H1 (cell line): Measurements from ENCODE around the gene RHOC. TPM values are rescaled to one million over a fixed set of nuclear protein-coding genes. Genes with fewer than 3 reads are reported as not detected.

ENCODE experiments used
- CTCF ChIA-PET: fragments of 300-600 bp; sonication (Branson Sonifier 250); formaldehyde crosslinking; loops from one replicate; lab custom pipeline; 2021; ENCODE audit not compliant: partially characterized antibody; lab: Charles Lee
- POLR2A ChIA-PET: fragments of 300-600 bp; sonication (Branson Sonifier 250); formaldehyde crosslinking; loops from one replicate; lab custom pipeline; 2021; ENCODE audit warnings: inconsistent platforms; ENCODE audit not compliant: partially characterized antibody; lab: Charles Lee
- DNase-seq, 2 experiments: peaks; one replicate each; pipeline versions ENCODE4 v3.0.0 to v3.0.0-alpha.2; 2010 to 2022; ENCODE audit warnings: low spot score in 2 of 2, low read depth in 1 of 2, mixed read lengths in 1 of 2
- FAIRE-seq: peaks from 2 replicates; lab custom pipeline; 2011; peaks lifted over from hg19 to GRCh38; lab: Jason Lieb, UNC
- H2AFZ ChIP-seq: 2 replicates; pipeline ENCODE4 v1.8.1; 2012; ENCODE audit warnings: low read length, inconsistent platforms
- H2AK5ac ChIP-seq: 2 replicates; pipeline ENCODE4 v1.6.1; 2013; ENCODE audit warnings: low read depth, low read length
- H2BK120ac ChIP-seq: replicated peaks from 2 replicates; pipeline ENCODE3; 2013; ENCODE audit warnings: low read depth, low read length, inconsistent platforms
- H2BK12ac ChIP-seq: 2 replicates; pipeline ENCODE4 v1.6.1; 2013; ENCODE audit warnings: low read depth, low read length
- H2BK15ac ChIP-seq: 2 replicates; pipeline ENCODE4 v1.6.1; 2013; ENCODE audit warnings: low read length
- H2BK20ac ChIP-seq: 2 replicates; pipeline ENCODE4 v1.6.1; 2013; ENCODE audit warnings: low read length
- H2BK5ac ChIP-seq: 2 replicates; pipeline ENCODE4 v1.6.1; 2013; ENCODE audit warnings: low read depth, low read length
- H3K14ac ChIP-seq: 2 replicates; pipeline ENCODE4 v1.6.1; 2013; ENCODE audit warnings: inconsistent platforms; ENCODE audit not compliant: insufficient read length
- H3K18ac ChIP-seq: 2 replicates; pipeline ENCODE4 v1.6.1; 2013; ENCODE audit warnings: low read length; ENCODE audit errors: extremely low read depth
- H3K23ac ChIP-seq: 2 replicates; pipeline ENCODE4 v1.6.1; 2013; ENCODE audit warnings: inconsistent platforms; ENCODE audit not compliant: insufficient read length
- H3K23me2 ChIP-seq: 2 replicates; pipeline ENCODE4 v1.6.1; 2013; ENCODE audit warnings: low read depth, low read length
- H3K27ac ChIP-seq: 2 replicates; pipeline ENCODE4 v1.6.1; 2011; ENCODE audit warnings: low read depth, low read length, inconsistent platforms
- H3K27me3 ChIP-seq, 4 experiments: replicated peaks in 1 of 4; 1 replicate in 1 of 4; 2 replicates in 3 of 4; pipeline versions ENCODE4 v1.6.1 to v1.8.1; 2011 to 2013; ENCODE audit warnings: low read length in 3 of 4, mild to moderate bottlenecking in 3 of 4, inconsistent platforms in 2 of 4, mixed read lengths in 2 of 4, moderate library complexity in 1 of 4; ENCODE audit not compliant: control insufficient read depth in 3 of 4, insufficient read depth in 3 of 4; ENCODE audit errors: extremely low read depth in 1 of 4
- H3K36me3 ChIP-seq, 4 experiments: 2 replicates each; pipeline versions ENCODE4 v1.6.1 to v1.8.1; 2011 to 2013; ENCODE audit warnings: mild to moderate bottlenecking in 4 of 4, low read length in 3 of 4, moderate library complexity in 2 of 4, control low read depth in 1 of 4, inconsistent platforms in 1 of 4; ENCODE audit not compliant: insufficient read depth in 4 of 4, control insufficient read depth in 2 of 4
- H3K4ac ChIP-seq: replicated peaks from 2 replicates; pipeline ENCODE3; 2013; ENCODE audit warnings: low read length, low read depth, mixed read lengths, inconsistent platforms; ENCODE audit not compliant: insufficient read length
- H3K4me1 ChIP-seq, 4 experiments: replicated peaks in 1 of 4; 1 replicate in 1 of 4; 2 replicates in 3 of 4; pipeline versions ENCODE4 v1.6.1 to v1.8.1; 2011 to 2013; ENCODE audit warnings: low read length in 3 of 4, inconsistent platforms in 2 of 4, mixed read lengths in 1 of 4; ENCODE audit not compliant: insufficient read depth in 4 of 4, control insufficient read depth in 3 of 4
- H3K4me2 ChIP-seq, 2 experiments: 2 replicates each; pipeline versions ENCODE4 v1.6.1 to v1.8.1; 2011 to 2013; ENCODE audit warnings: low read depth in 2 of 2, low read length in 2 of 2, control low read depth in 1 of 2, inconsistent platforms in 1 of 2, mild to moderate bottlenecking in 1 of 2; ENCODE audit not compliant: insufficient read depth in 1 of 2
- H3K4me3 ChIP-seq, 4 experiments: fragments of 200-600, 300-600 bp in 1 of 4; sonication (generic), shearing (Covaris generic), sonication (Bioruptor Twin) in 1 of 4; 2 replicates each; pipeline versions ENCODE4 v1.5.1 to v1.8.1; 2011 to 2016; ENCODE audit warnings: low read length in 4 of 4, low read depth in 3 of 4, control low read depth in 2 of 4, inconsistent platforms in 2 of 4, mild to moderate bottlenecking in 2 of 4, mixed read lengths in 1 of 4, moderate library complexity in 1 of 4; ENCODE audit not compliant: insufficient read depth in 2 of 4; ENCODE audit errors: extremely low read depth in 1 of 4
- H3K56ac ChIP-seq: replicated peaks from 2 replicates; pipeline ENCODE3; 2013; ENCODE audit warnings: low read depth, mild to moderate bottlenecking, mixed read lengths, low read length, inconsistent platforms; ENCODE audit not compliant: insufficient read length
- H3K79me1 ChIP-seq: 2 replicates; pipeline ENCODE4 v1.6.1; 2013; ENCODE audit warnings: low read depth, low read length, control low read depth
- H3K79me2 ChIP-seq, 2 experiments: 2 replicates each; pipeline versions ENCODE4 v1.6.1 to v1.8.1; 2012 to 2013; ENCODE audit warnings: low read length in 2 of 2, mild to moderate bottlenecking in 2 of 2, inconsistent platforms in 1 of 2; ENCODE audit not compliant: insufficient read depth in 2 of 2, control insufficient read depth in 1 of 2
- H3K9ac ChIP-seq, 4 experiments: replicated peaks in 1 of 4; 1 replicate in 1 of 4; 2 replicates in 3 of 4; pipeline versions ENCODE4 v1.6.1 to v1.8.1; 2011 to 2013; ENCODE audit warnings: low read depth in 3 of 4, low read length in 3 of 4, control low read depth in 2 of 4, mild to moderate bottlenecking in 2 of 4, moderate library complexity in 2 of 4, inconsistent platforms in 1 of 4; ENCODE audit errors: extremely low read depth in 1 of 4
- H3K9me3 ChIP-seq, 2 experiments: 2 replicates each; pipeline versions ENCODE4 v1.6.1 to v1.8.1; 2012 to 2013; ENCODE audit warnings: mild to moderate bottlenecking in 2 of 2, moderate library complexity in 2 of 2, control low read depth in 1 of 2, inconsistent platforms in 1 of 2, low read depth in 1 of 2, low read length in 1 of 2, mixed read lengths in 1 of 2; ENCODE audit not compliant: insufficient read depth in 2 of 2
- H4K20me1 ChIP-seq, 2 experiments: replicated peaks in 1 of 2; 2 replicates each; pipeline versions ENCODE3 to v1.8.1; 2011 to 2013; ENCODE audit warnings: inconsistent platforms in 2 of 2, low read length in 2 of 2, mild to moderate bottlenecking in 1 of 2; ENCODE audit not compliant: insufficient read depth in 2 of 2, control insufficient read depth in 1 of 2
- H4K5ac ChIP-seq: 2 replicates; pipeline ENCODE4 v1.6.1; 2013; ENCODE audit warnings: low read length, low read depth, mixed read lengths, inconsistent platforms; ENCODE audit not compliant: insufficient read length
- H4K8ac ChIP-seq: 2 replicates; pipeline ENCODE4 v1.8.0; 2013; ENCODE audit warnings: mild to moderate bottlenecking, moderate library complexity, low read length, inconsistent platforms; ENCODE audit not compliant: insufficient read depth; ENCODE audit errors: extremely low read depth
- H4K91ac ChIP-seq: replicated peaks from 2 replicates; pipeline ENCODE3; 2013; ENCODE audit warnings: low read length, mixed read lengths, inconsistent platforms; ENCODE audit not compliant: insufficient read length
- CHD2 ChIP-seq: IDR thresholded peaks from 2 replicates; pipeline ENCODE4 v1.6.1; 2012; ENCODE audit warnings: low read length, improper control_type of control experiment
- EP300 ChIP-seq, 2 experiments: IDR thresholded peaks; 1 replicate in 1 of 2; 2 replicates in 1 of 2; pipeline ENCODE4 v1.6.1; 2011 to 2012; ENCODE audit warnings: low read depth in 2 of 2, low read length in 2 of 2, mild to moderate bottlenecking in 2 of 2, borderline replicate concordance in 1 of 2, inconsistent platforms in 1 of 2, moderate library complexity in 1 of 2
- GABPA ChIP-seq: IDR thresholded peaks from 2 replicates; pipeline ENCODE4 v1.6.1; 2011; ENCODE audit warnings: mild to moderate bottlenecking, low read length, moderate library complexity, borderline replicate concordance; ENCODE audit not compliant: insufficient read depth
- HDAC2 ChIP-seq, 2 experiments: fragments of 300-600 bp in 1 of 2; sonication (generic) in 1 of 2; IDR thresholded peaks; 2 replicates each; pipeline ENCODE4 v1.6.1; 2011 to 2012; ENCODE audit warnings: low read depth in 2 of 2, low read length in 2 of 2, mild to moderate bottlenecking in 2 of 2, moderate library complexity in 2 of 2, borderline replicate concordance in 1 of 2, inconsistent platforms in 1 of 2
- JUND ChIP-seq: IDR thresholded peaks from 2 replicates; pipeline ENCODE4 v1.6.1; 2011; ENCODE audit warnings: mild to moderate bottlenecking, improper control_type of control experiment, low read length
- KDM5A ChIP-seq: fragments of 200-600 bp; IDR thresholded peaks from 2 replicates; pipeline ENCODE4 v1.7.1; 2012; ENCODE audit warnings: mild to moderate bottlenecking, low read length, inconsistent platforms, mixed read lengths
- SUZ12 ChIP-seq: fragments of 200-600 bp; sonication (generic); IDR thresholded peaks from 2 replicates; pipeline ENCODE4 v1.6.1; 2012; ENCODE audit warnings: mild to moderate bottlenecking, inconsistent platforms, low read length, moderate library complexity, mixed read lengths
- whole genome bisulfite sequencing, 2 experiments: shearing (Covaris generic) in 1 of 2; methylation state at CpG; one replicate each; pipeline versions ENCODE4 v1.1.6 to v1.1.7; 2013 to 2015; ENCODE audit warnings: low lambda C conversion rate in 2 of 2, mixed read lengths in 2 of 2, inconsistent platforms in 1 of 2, low coverage in 1 of 2, missing lambda C conversion rate in 1 of 2; ENCODE audit not compliant: insufficient replicate concordance in 2 of 2, insufficient coverage in 1 of 2, insufficient read length in 1 of 2; ENCODE audit errors: extremely low coverage in 1 of 2, missing lambda C conversion rate in 1 of 2; 5-methylcytosine and 5-hydroxymethylcytosine counted together
- polyA plus RNA-seq, 7 experiments: library from polyadenylated mRNA; depleted of rRNA in 3 of 7; stranded (reverse) in 5 of 7; unstranded in 2 of 7; fragments of >200 nt in 5 of 7; fragments of 200-250 nt in 2 of 7; gene quantifications; 1 replicate in 5 of 7; 2 replicates in 1 of 7; 4 replicates in 1 of 7; pipeline versions ENCODE4 v1.2.1 to v1.2.3, GENCODE V29; 2011 to 2013; ENCODE audit warnings: missing spikeins in 2 of 7, mixed read lengths in 2 of 7
- total RNA-seq: library from RNA; stranded (reverse); fragmentation: NEBNext Ultra II Directional; extraction: Animal tissue kit (Norgen Biotek cat#: 25700); gene quantifications from 2 replicates; pipeline ENCODE4 v1.2.1, GENCODE V29; 2021
- TF ChIP-seq, protein P1 (sequence below), 3 experiments: IDR thresholded peaks; 1 replicate in 2 of 3; 2 replicates in 1 of 3; pipeline versions ENCODE4 v1.5.1 to v1.6.1; 2011; ENCODE audit warnings: low read length in 3 of 3, mild to moderate bottlenecking in 3 of 3, inconsistent platforms in 2 of 3, low read depth in 1 of 3, moderate library complexity in 1 of 3; ENCODE audit not compliant: insufficient read depth in 1 of 3; ENCODE audit errors: control extremely low read depth in 1 of 3

Gene RHOC
- total and polyA plus RNA-seq, 2 of the 8 experiments (the other 6 are each of a cell fraction or from before 2014, with no cell fraction given): 53.6 to 97.5 TPM

DNA sequence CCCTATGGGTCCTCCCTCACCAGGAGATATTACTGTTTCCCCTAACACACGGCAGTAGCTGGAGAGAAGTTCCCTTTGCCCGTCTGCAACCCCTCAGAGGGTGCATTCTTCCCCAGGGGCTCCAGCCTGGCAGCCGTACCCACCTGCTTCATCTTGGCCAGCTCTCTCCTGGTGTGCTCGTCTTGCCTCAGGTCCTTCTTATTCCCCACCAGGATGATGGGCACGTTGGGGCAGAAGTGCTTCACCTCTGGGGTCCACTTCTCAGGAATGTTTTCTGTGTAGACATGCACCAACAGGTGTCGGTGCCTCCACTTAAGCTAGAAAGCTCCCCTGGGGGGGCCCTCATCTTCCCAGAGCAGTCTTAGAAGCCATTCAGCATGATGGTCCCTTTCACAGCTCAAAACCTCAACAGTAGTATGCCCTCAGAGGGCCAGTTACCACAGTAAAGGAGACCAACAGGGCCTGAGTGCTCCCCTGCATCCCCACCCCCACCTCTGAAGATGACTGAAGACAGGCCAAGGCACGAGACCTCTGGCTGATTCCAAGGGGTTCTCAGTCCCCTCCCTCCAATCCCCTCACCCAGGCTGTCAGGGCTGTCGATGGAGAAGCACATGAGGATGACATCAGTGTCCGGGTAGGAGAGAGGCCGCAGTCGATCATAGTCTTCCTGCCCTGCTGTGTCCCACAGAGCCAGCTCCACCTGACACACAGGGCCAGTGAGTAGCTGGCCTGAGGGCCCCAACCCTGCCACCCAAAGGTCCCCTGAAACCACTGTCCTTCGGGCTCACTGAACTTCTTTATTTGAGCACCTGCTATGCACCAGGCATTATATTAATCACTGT, 4.3 kb downstream of the RHOC start:
- Histone ChIP-seq H3K27ac (no peak overlapping the region), H3K23me2 (peaks cover 11% of the 10 kb centered on the region; the same call in 1 of the 2 replicates), H4K5ac (no peak overlapping the region), H3K23ac (no peak overlapping the region), H3K18ac (no peak overlapping the region), H2BK120ac (no peak overlapping the region), H3K4ac (no peak overlapping the region), H2BK5ac (no peak overlapping the region), H3K56ac (no peak overlapping the region), H4K91ac (no peak overlapping the region), H4K8ac (no peak overlapping the region), H3K4me2 (no peak overlapping the region), H3K9me3 (no peaks in the 10 kb centered on the region), H3K9ac (no peak overlapping the region), H2BK15ac (no peak overlapping the region), H3K4me3 (no peak overlapping the region), H4K20me1 (peaks cover 10 to 30% of the 10 kb centered on the region in 2 experiments), H2BK20ac (no peak overlapping the region), H2AK5ac (no peak overlapping the region), H3K79me1 (no peaks in the 10 kb centered on the region), H3K79me2 (no peaks in the 10 kb centered on the region), H3K36me3 (peaks cover 4 to 21% (median 11%) of the 10 kb centered on the region in 4 experiments; a peak in 5 of 8 replicates), H3K14ac (no peak overlapping the region), H3K4me1 (peaks cover 14 to 61% (median 35%) of the 10 kb centered on the region in 4 experiments), H2BK12ac (no peak overlapping the region), H3K27me3 (peaks cover 0 to 9% (median 4%) of the 10 kb centered on the region in 4 experiments; a peak in 2 of 7 replicates), H2AFZ (no peak overlapping the region)
- POLR2A ChIA-PET: interaction anchor here (0.5 to 4.1 kb wide), 12 partner anchors 8 to 238 kb away, joined by 3 to 71 read pairs (median 6); partner anchors contain the start of genes MOV10, PPM1J and ST7L
- FAIRE-seq (no peak), DNase-seq (no peak)
- CTCF ChIA-PET: interaction anchor here (0.8 to 9.8 kb wide), 7 partner anchors 8 to 311 kb away, joined by 3 to 63 read pairs (median 7); partner anchors contain the start of genes MOV10 and PPM1J
- 82% methylated on average over 12 of the region's 12 CpGs; no CpG with 5 or more reads in 1 of the 2 experiments for WGBS, 2 experiments
- TF ChIP-seq JUND: no peak
- TF ChIP-seq SUZ12: no peak
- TF ChIP-seq, protein P1, sequence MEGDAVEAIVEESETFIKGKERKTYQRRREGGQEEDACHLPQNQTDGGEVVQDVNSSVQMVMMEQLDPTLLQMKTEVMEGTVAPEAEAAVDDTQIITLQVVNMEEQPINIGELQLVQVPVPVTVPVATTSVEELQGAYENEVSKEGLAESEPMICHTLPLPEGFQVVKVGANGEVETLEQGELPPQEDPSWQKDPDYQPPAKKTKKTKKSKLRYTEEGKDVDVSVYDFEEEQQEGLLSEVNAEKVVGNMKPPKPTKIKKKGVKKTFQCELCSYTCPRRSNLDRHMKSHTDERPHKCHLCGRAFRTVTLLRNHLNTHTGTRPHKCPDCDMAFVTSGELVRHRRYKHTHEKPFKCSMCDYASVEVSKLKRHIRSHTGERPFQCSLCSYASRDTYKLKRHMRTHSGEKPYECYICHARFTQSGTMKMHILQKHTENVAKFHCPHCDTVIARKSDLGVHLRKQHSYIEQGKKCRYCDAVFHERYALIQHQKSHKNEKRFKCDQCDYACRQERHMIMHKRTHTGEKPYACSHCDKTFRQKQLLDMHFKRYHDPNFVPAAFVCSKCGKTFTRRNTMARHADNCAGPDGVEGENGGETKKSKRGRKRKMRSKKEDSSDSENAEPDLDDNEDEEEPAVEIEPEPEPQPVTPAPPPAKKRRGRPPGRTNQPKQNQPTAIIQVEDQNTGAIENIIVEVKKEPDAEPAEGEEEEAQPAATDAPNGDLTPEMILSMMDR (IDR thresholded peaks at IDR 0.05; ENCODE audit: control extremely low read depth in 1 of 3, insufficient read depth in 1 of 3, low read depth in 1 of 3, low read length in 3 of 3): no peak
- no peak for TF ChIP-seq GABPA
- no peak for TF ChIP-seq KDM5A
- no peak for TF ChIP-seq HDAC2 (IDR thresholded peaks at IDR 0.05; ENCODE audit: borderline replicate concordance in 1 of 2, low read depth in 2 of 2, low read length in 2 of 2)
- no peak for TF ChIP-seq CHD2
- no peak for TF ChIP-seq EP300 (IDR thresholded peaks at IDR 0.05; ENCODE audit: borderline replicate concordance in 1 of 2, low read depth in 2 of 2, low read length in 2 of 2)
